Tibial artery (tissue), 4 donors: ENCODE measurements around the gene DLG2.

Source experiments
- DNase-seq, 2 donors: peaks; one replicate each; pipeline ENCODE4 v3.0.0-alpha.2; 2019
- H3K27ac ChIP-seq, 2 donors: fragments of 200-600 bp; sonication (generic) in 1 of 2; 1 replicate in 1 of 2; 2 replicates in 1 of 2; pipeline ENCODE4 v1.5.1; 2018 to 2019; ENCODE audit warnings: mild to moderate bottlenecking in 1 of 2
- H3K27me3 ChIP-seq, 2 donors: fragments of 200-600 bp; sonication (generic) in 1 of 2; one replicate each; pipeline versions ENCODE4 v1.5.1 to v1.6.0; 2016 to 2019
- H3K36me3 ChIP-seq, 3 donors: fragments of 200-600 bp; sonication (generic) in 2 of 3; one replicate each; pipeline ENCODE4 v1.5.1; 2016 to 2019; ENCODE audit warnings: mild to moderate bottlenecking in 2 of 3
- H3K4me1 ChIP-seq, 4 donors: fragments of 200-600 bp; sonication (generic) in 2 of 4; 1 replicate in 3 of 4; 2 replicates in 1 of 4; pipeline ENCODE4 v1.5.1; 2016 to 2019
- H3K4me3 ChIP-seq, 2 donors: fragments of 200-600 bp; sonication (generic) in 1 of 2; 1 replicate in 1 of 2; 2 replicates in 1 of 2; pipeline ENCODE4 v1.5.1; 2018 to 2019; ENCODE audit warnings: mild to moderate bottlenecking in 2 of 2
- H3K9me3 ChIP-seq, 3 donors: fragments of 200-600 bp; sonication (generic) in 1 of 3; one replicate each; pipeline ENCODE4 v1.5.1; 2016 to 2019
- intact Hi-C: fragments of 100-400 bp; cut with DNase I; formaldehyde crosslinking; loops from one replicate; pipeline ENCODE4 v1.15.0; 2023; ENCODE audit warnings: low total_unique reads
- TF ChIP-seq, protein P1 (sequence below), 2 experiments: fragments of 200-600 bp in 1 of 2; fragments of 450-650 bp in 1 of 2; IDR thresholded peaks; one replicate each; pipeline ENCODE4 v1.5.1; 2017 to 2019; ENCODE audit warnings: antibody characterized with exemption in 2 of 2, mild to moderate bottlenecking in 1 of 2, moderate library complexity in 1 of 2

The DLG2 gene

DNA sequence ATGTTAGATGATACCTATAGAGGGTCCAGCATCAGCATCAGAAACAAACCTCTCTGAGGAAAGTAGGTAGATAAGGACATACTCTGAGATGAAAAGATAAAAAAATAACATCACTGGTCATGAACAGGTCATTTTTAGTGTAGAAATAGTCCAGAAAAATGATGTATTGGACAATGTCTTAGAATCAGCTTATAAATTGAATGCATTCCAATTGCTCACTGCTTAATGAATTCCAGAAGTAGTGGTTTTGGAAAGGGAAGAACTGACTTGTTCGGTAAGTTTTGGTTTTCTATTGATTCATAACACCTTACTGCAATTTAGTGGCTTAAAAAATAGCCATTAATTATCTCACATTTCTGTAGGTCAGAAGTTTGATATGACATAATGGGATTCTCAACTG is 1411.5 kb downstream of the DLG2 start:
- intact Hi-C loops, result no loop called here
- H3K27ac ChIP-seq, result no peak overlapping the region
- H3K27me3 ChIP-seq, result no peaks in the 10 kb centered on the region
- H3K9me3 ChIP-seq, result no peaks in the 10 kb centered on the region
- TF ChIP-seq, protein P1, sequence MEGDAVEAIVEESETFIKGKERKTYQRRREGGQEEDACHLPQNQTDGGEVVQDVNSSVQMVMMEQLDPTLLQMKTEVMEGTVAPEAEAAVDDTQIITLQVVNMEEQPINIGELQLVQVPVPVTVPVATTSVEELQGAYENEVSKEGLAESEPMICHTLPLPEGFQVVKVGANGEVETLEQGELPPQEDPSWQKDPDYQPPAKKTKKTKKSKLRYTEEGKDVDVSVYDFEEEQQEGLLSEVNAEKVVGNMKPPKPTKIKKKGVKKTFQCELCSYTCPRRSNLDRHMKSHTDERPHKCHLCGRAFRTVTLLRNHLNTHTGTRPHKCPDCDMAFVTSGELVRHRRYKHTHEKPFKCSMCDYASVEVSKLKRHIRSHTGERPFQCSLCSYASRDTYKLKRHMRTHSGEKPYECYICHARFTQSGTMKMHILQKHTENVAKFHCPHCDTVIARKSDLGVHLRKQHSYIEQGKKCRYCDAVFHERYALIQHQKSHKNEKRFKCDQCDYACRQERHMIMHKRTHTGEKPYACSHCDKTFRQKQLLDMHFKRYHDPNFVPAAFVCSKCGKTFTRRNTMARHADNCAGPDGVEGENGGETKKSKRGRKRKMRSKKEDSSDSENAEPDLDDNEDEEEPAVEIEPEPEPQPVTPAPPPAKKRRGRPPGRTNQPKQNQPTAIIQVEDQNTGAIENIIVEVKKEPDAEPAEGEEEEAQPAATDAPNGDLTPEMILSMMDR (IDR thresholded peaks at IDR 0.05), result no peak
- no peak overlapping the region for H3K4me3 ChIP-seq
- peaks cover 0 to 12% (median 0%) of the 10 kb centered on the region in 4 donors for H3K4me1 ChIP-seq
- no peaks in the 10 kb centered on the region for H3K36me3 ChIP-seq
- DNase-seq, result no peak

GRCh38 chr11:84214557-84214956 is 1412.6 kb downstream of the DLG2 start:
- no peaks in the 10 kb centered on the region for H3K9me3 ChIP-seq
- DNase-seq, result no peak
- TF ChIP-seq, protein P1 (IDR thresholded peaks at IDR 0.05), result no peak
- H3K4me3 ChIP-seq, result no peak overlapping the region
- H3K27ac ChIP-seq, result no peak overlapping the region
- no peaks in the 10 kb centered on the region for H3K27me3 ChIP-seq
- H3K4me1 ChIP-seq, result peaks cover 0 to 12% (median 0%) of the 10 kb centered on the region in 4 donors
- H3K36me3 ChIP-seq, result no peaks in the 10 kb centered on the region
- intact Hi-C loops, result no loop called here

GRCh38 chr11:84212468-84213390 is 1414.4 kb downstream of the DLG2 start:
- Histone ChIP-seq H3K4me3 (no peak overlapping the region), H3K27me3 (no peaks in the 10 kb centered on the region), H3K4me1 (peaks cover 0 to 4% (median 0%) of the 10 kb centered on the region in 4 donors), H3K27ac (no peak overlapping the region), H3K9me3 (no peaks in the 10 kb centered on the region), H3K36me3 (no peaks in the 10 kb centered on the region)
- TF ChIP-seq, protein P1 (IDR thresholded peaks at IDR 0.05), result no peak
- intact Hi-C loops, result no loop called here
- no peak for DNase-seq

DNA sequence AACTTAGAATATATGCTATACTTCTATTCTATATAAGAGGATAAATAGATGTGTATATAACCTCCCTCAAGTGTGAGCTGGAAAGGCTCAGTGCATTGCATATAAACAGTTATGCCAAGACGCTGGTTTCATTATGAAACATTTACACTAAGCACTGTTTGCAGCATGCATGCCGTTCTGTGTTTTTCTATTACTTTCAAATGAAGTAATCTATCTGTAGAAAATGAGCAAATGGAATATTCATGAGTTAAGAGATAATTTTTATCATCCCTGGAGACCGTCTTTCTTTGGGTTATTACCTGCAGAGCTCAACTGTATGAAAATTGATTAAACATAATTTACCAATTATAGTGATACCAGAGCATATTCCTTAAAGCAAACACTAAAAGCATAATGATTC is 1415.2 kb downstream of the DLG2 start:
- no peak overlapping the region for H3K27ac ChIP-seq

GRCh38 chr11:84194696-84195095 is 1432.4 kb downstream of the DLG2 start:
- no peaks in the 10 kb centered on the region for H3K4me1 ChIP-seq
- DNase-seq, result no peak
- intact Hi-C loops, result no loop called here
- H3K4me3 ChIP-seq, result no peak overlapping the region
- TF ChIP-seq, protein P1 (IDR thresholded peaks at IDR 0.05), result no peak
- H3K36me3 ChIP-seq, result no peaks in the 10 kb centered on the region
- H3K27me3 ChIP-seq, result no peaks in the 10 kb centered on the region
- no peaks in the 10 kb centered on the region for H3K9me3 ChIP-seq
- no peak overlapping the region for H3K27ac ChIP-seq

More for the DNA sequence above, 1415.2 kb downstream of the DLG2 start:
- Histone ChIP-seq H3K9me3 (no peaks in the 10 kb centered on the region), H3K27me3 (no peaks in the 10 kb centered on the region), H3K4me3 (no peak overlapping the region), H3K4me1 (no peaks in the 10 kb centered on the region), H3K36me3 (no peaks in the 10 kb centered on the region)
- intact Hi-C loops, result no loop called here
- TF ChIP-seq, protein P1 (IDR thresholded peaks at IDR 0.05), result no peak
- DNase-seq, result no peak
